WI38 (cell line): ENCODE results near the gene MTUS2.

Experiments
- H3K4me3 ChIP-seq: 2 replicates; pipeline ENCODE4 v1.5.1; 2011; ENCODE audit warnings: low read depth, mild to moderate bottlenecking, control low read depth, low read length
- TF ChIP-seq, protein P1 (sequence below): IDR thresholded peaks from 2 replicates; pipeline ENCODE4 v1.5.1; 2012; ENCODE audit warnings: low read depth, mild to moderate bottlenecking, control low read depth, low read length

Gene MTUS2

DNA sequence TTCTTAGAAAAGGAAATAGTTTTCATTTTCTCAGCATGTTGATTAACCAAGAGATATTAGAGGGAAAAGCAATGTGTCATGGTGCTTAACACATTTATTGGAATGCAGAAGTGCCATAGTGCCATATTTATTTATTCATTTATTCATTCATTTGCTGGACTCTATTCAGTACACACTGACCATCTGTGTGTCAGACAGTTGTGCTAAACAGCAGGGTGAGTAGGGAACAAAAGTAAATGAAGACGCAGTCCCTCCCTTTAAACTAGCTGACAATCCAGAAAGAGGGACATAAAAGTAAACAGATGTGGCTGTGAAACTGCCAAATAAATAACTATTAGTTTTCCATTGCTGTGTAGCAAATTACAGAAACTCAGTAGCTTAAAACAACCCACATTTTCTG is 323.7 kb downstream of the MTUS2 start:
- TF ChIP-seq, protein P1, sequence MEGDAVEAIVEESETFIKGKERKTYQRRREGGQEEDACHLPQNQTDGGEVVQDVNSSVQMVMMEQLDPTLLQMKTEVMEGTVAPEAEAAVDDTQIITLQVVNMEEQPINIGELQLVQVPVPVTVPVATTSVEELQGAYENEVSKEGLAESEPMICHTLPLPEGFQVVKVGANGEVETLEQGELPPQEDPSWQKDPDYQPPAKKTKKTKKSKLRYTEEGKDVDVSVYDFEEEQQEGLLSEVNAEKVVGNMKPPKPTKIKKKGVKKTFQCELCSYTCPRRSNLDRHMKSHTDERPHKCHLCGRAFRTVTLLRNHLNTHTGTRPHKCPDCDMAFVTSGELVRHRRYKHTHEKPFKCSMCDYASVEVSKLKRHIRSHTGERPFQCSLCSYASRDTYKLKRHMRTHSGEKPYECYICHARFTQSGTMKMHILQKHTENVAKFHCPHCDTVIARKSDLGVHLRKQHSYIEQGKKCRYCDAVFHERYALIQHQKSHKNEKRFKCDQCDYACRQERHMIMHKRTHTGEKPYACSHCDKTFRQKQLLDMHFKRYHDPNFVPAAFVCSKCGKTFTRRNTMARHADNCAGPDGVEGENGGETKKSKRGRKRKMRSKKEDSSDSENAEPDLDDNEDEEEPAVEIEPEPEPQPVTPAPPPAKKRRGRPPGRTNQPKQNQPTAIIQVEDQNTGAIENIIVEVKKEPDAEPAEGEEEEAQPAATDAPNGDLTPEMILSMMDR, result no peak
- H3K4me3 ChIP-seq, result no peak overlapping the region

DNA sequence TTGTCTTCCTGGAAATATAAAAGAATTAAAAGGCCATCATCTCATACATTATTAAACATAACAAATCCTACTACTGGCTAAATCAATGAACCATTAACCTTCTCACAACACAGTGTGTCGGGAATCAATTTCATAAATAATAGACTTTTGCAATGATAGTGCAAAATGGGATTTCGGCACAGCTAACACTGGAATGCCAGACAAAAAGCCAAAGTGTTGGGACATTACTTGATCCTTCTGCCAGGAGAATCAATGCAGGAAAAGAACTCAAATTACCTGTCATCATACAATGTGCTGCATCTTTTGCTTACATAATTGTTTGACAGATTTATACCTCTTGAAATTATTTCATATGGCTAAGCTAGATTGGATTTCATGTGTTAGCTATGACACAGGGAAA is 334.3 kb downstream of the MTUS2 start:
- TF ChIP-seq, protein P1, result no peak

DNA sequence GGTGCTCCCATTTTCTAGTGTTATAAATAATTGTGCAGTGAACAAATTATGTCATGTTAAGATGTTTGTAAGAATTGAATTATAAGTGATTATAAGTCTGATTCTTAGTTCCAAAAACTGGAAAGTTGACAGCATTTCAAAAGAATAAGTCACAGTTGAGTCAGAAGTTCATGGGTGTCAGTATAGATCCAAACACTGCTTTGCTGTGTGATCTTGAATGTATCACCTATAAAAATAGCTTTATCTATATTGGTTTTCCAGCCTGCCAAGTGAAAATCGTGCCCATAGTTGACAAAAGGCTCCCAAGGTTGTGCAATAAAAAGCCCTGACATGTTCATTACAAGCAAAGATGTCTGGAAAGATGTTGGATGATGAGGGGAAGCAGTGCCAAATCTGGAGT is 336.0 kb downstream of the MTUS2 start:
- H3K4me3 ChIP-seq, result no peak overlapping the region

More for the DNA sequence above, 334.3 kb downstream of the MTUS2 start:
- no peak overlapping the region for H3K4me3 ChIP-seq

DNA sequence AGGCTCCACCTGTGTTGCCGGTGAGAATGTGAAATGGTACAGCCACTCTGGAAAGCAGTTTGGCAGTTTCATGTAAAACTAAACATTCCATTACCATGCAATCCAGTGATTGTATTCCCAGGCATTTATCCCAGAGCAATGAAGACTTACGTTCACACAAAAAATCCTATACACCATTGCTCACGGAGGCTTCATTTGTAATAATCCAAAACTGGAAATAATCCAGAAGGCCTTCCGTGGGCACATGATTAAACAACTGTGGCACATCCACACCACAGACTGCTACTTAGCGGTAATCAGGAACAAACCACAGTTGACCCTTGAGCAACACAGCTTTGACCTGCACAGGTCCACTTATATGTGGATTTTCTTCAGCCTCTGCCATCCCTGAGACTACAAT is 339.7 kb downstream of the MTUS2 start:
- TF ChIP-seq, protein P1, result no peak
- no peak overlapping the region for H3K4me3 ChIP-seq

More for the DNA sequence above, 336.0 kb downstream of the MTUS2 start:
- TF ChIP-seq, protein P1, result no peak

DNA sequence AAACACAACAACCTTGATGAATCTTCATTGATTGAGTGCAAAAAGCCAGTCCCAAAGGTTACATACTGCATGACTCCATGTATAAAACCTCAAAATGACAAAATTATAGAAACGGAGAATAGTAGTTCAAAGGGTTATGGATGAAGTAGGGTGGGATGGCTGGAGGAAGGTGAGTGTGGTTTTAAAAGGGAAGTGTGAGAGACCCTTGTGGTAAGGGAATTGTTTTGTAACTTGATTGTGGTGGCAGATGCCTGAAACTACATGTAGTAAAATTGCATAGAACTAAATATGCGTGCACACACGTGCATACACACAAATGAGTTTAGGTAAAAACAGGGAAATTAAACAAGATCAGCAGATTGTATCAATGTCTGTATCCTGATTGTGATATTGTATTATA is 340.7 kb downstream of the MTUS2 start:
- TF ChIP-seq, protein P1, result no peak
- H3K4me3 ChIP-seq, result no peak overlapping the region

DNA sequence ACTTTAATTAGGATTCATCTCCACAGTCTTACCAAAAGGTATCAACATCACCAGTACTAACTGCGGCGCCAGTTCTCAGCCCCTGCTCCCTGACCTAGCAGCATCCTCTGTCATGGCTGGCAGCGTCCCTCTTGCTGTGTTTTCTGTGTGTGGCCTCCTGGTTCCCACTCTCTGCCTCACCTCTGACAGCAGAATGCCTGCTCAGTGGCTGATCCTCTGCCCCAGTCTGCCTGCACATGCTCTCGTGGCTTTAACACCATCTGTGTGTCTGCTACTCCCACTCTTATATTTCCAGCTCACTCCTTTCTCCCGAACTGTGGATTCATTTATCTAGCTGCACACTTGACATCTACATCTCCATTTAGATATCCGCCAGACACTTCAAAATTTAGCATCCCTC is 341.5 kb downstream of the MTUS2 start:
- no peak overlapping the region for H3K4me3 ChIP-seq
- TF ChIP-seq, protein P1, result no peak

DNA sequence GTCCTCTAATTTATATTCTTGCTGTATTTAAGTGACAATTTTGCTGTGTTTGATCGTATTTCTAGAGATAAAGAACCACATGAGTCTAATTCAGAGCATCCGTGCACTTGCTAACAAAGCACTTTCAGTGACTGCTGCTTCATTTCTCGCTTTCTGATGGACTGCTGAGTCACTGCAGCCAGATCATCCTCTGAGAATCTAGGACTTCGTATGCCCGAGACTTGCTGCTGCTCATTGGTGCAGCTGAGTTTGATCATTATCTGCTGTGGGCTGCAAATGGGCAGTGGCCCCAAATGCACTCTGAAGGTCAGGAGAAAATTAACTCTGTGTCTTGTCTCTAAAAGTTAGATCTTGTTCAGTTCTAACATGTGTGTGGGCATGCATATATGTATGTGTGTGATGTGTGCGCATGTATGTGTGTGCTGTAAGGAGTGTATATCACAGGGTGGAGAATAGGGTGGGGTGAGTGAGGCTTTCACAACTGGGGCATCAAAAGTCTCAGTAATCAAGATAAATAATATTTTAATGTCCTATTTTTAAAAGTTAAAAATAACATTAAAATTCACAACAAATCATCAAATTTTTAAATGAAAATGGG is 342.6 kb downstream of the MTUS2 start:
- TF ChIP-seq, protein P1, result no peak
- no peak overlapping the region for H3K4me3 ChIP-seq
